ENCODE measurements around the gene DCST2.

DCST2 gene

GRCh38 chr1:155049651-155050559, 16.3 kb upstream of the DCST2 start:
- DNase-seq (ENCODE audit: low spot score): peak; percentile 43

DNA sequence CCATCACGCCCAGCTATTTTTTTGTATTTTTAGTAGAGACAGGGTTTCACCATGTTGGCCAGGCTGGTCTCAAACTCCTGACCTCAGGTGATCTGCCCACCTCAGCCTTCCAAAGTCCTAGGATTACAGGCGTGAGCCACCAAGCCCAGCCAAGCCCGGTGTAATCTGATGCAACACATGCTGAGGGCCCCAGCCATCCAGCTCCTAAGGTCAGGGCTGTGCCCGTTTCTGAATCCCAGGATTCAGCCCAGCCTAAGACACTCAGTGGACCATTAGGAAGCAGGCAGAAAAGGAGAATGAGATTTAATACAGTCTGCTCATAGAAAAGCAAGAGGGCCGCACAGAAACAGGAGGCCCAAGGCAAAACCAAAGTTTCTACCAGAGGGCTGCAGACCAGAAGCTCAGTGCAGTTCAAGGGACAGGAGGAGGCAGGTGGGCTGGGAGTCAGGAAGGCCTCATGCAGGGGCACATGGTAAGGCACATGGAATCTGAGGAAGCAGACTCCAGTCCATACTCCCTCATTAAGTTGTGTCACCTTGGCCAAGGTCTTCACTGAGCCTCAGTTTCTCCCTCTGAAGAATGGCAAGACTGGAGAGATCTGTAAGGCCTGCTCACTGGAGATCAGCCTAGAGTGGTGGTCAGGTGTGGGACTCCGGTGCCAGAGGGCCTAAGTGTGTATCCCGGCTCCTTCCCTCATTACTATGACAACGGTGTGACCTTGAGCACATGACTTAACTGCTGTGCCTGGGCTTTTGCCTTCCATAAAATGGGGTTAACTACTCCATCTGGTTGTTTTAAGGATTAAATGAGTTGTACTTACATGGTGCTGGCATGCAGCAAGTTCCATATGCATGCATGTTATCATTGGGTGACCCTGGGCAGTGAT, 15.1 kb upstream of the DCST2 start:
- DNase-seq (ENCODE audit: low spot score): peak; percentile 71

DNA sequence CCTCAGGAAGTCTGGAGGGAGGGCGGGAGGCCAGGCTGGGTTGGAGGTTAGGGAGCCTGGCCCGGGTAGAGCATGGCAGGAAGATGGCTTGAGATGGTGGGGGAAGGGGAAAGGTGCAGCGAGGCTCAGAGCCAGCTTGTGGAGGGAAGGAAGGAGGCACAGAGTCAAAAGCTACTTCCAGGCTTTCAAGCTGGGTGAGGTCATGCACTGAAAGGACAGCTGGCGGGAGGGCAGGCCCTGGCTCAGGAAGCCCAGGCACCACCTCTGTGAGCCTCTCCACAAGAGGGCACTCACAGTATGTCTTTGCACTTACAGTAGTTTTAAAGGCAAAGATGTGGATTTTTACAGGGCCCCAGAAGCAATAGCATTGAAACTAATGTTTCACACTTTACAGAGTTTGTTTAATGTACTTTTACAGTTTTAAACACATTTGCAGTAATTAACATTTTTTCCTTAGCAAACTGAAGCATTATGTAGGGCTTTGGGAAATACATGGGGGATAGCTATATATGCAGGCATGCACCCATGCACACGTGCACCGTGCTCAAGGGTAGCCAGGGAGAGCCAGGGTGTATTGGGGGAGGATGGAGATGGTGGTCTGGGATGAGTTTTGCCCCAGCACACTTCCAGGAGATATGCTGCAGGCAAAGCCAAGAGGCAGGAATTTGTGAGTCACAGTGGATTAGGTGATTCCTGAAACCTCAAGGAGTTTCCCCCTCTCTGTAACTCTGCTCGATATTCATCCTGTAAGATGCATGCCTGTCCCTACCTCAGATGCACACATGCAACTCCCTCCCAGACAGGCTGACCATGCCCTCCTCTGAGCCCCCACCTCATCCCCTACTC, 11.5 kb upstream of the DCST2 start:
- DNase-seq (ENCODE audit: low spot score): peak; percentile 93

DNA sequence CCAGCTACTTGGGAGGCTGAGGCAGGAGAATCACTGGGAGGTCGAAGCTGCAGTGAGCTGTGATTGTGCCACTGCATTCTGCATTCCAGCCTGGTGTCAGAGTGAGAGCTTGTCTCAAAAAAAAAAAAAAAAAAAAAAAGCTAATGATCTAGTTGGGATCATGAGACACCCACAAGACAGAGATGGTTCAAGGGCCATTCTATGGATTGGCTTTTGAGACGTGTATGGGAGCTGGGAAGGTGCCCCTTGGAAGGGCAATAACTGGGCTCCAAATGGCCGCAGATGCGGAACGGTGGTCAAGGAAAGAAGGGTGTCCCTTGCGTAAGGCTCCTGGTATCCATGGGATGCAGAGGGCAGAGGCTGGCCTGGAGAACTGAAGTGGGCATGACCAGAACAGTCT, 10.8 kb upstream of the DCST2 start:
- no peak for DNase-seq (ENCODE audit: low spot score)

GRCh38 chr1:155043793-155044192, 10.2 kb upstream of the DCST2 start:
- DNase-seq (ENCODE audit: low spot score): no peak

DNA sequence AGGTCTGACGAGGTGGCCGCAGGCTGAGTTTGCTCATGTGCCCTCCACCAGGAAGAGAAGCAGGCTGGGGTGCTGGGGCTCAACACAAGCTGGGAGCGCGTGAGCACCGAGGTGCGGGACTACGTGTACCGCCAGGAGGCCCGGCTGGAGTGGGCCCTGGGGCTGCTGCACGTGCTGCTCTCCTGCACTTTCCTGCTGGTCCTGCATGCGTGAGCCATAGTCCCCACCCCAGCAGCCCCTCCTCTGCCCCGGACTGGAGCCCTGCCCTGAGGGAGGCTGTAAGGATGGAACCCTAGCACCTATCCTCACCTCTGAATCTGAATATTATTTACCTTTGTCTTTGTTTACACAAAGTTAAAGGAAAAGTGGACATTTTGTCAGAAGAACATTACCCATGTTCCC, 9.7 kb upstream of the DCST2 start:
- no peak for DNase-seq (ENCODE audit: low spot score)

- no peak for DNase-seq (ENCODE audit: low spot score)
Measured at GRCh38 chr1:155042789-155043188, 9.2 kb upstream of the DCST2 start.

DNA sequence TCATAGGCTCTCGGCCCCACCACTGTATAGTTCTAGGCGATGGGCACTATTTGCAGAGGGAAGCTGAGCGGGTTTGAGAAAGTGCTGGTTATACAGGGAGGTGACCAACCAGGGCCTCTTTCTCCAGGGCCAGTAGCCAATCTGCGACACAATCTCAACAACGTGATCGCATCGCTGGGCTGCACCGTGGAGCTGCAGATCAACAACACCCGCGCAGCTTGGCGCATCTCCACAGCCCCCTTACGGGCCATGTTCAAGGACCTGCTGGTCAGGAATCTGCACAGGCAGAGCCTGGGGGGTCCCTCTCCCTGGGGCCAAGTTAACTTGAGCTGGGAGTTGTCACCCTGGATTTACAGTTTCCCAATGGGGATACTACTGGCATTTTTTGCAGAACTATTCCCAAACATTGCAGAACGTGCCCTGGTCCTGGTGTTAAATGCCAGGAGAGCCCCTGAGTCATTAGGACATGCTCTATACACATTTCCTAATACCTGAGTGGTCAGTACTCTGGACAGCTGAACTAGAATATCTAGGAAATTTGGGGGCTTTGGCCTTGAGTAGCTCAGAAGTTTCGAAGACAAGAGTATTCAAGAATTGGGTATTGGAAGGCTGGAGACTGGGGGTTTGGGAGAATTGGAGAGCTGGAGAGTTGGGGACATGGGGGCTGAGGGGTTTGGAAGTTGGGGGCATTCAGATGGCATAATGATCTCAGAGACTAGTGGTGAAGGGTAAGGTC, 6.9 kb upstream of the DCST2 start:
- no peak for DNase-seq (ENCODE audit: low spot score)

DNA sequence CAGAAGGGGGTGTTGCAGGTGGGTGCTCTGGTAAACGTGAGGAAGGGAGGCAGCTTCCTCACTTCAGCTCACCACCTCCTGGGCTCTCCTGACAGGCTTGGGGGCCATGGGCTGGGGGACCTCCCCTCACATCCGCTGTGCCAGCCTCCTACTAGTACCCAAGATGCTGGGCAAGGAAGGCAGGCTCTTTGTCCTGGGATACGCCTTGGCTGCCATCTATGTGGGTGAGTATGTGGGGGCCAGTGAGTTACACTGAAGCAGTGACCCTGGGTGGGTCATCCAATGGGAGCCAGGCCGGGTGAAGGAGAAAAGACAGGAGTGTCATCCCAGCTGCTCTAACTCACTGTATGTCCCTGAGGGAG, 5.7 kb upstream of the DCST2 start:
- no peak for DNase-seq (ENCODE audit: low spot score)

DNA sequence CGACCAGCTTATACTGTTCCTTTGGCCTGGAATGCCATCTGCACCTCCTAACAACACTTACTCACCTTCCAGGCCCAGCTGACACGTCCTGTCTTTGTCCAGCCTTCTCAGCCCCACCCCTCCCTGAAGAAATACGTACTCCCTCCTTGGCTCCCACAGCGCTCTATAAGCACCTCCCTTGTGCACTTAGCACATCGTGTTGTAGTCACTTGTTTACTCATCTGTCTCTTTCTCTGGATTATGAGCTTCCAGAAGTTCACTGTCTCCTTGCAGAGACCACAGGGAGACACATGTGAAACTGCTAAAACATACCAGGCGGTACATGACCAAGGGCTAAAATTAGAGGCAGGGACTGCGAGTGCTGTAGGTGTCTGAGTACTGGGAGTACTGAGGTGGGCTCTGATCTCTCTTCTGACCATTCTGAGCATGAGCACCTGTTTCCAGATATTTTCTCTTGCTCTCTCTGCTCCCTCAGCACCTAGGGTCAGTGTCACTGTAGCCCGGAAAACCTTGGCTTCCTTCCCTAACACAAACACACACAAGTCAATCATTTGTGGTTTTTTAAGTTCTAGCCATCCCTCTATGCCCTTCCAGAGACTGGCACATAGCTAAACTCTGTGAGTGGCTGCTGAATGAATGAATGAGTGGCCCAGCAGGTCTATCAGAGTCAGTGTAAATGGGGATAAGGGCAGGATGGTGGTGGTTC, 5.2 kb upstream of the DCST2 start:
- DNase-seq (ENCODE audit: low spot score): no peak

DNA sequence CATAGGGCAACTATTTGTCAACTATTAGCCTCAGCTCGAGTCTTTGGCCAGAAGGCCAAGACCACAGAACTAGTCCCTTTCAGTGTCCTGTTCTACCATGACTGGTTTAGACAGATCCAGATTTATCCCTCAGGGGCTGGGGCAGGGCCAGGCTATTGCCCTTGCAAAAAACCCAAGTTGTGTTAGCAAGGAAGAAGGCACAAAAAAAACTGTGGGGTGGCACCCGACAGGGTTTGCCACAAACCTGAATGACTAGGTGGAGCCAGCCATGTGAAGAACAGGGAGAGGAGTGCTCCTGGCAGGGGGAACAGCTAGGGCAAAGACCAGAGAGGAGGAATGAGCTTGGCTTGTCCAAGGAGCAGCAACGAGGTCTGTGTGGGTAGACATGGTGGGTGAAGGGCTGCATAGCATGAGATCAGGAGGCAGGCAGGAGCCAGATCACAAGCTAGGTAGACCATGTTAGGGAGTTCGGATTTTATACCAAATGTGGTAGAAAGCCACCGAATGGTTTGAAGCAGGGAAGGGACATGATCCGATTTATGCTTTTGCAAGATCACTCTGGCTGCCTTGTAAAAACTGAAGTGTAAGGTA, 4.4 kb upstream of the DCST2 start:
- no peak for DNase-seq (ENCODE audit: low spot score)

DNA sequence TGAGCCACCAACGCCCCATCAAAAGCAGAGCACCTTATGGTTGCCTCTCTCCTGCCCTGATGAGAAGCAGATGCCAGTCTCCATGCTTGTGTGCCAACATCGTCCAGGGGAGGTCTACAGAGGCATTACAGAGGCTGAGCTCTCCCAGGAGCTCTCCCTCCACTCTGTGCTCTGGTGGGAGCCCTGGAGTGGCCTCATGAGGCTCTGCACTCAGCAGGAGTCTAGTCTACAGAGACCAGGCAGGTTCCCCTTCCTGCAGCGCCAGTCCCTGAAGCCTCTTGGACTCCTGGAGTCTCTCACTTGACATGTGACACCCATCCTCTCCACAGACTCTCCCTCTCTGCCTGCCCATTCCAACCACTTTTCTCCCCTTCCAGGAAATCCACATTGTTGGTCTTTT, 3.5 kb upstream of the DCST2 start:
- no peak for DNase-seq (ENCODE audit: low spot score)

DNA sequence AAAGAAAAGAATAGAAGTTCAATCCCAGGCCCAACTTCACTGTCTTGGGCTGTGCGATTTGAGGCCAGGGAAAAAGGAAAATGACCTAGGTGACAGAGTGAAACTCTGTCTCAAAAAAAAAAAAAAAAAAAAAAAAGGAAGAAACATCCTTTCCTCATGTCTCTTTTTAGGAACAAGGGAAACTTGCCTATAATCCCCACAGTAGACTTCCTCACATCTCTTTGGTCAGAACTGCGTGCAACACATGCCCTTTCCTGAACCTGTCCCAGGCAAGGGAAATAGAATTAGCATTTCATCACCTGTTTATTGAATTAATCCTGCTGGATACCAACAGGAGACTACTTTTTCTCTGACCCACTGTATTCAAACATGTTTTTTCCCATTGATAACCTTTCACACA, 2.4 kb upstream of the DCST2 start:
- DNase-seq (ENCODE audit: low spot score): no peak

- DNase-seq (ENCODE audit: low spot score): no peak
Measured at GRCh38 chr1:155034318-155035208, 982 bp upstream of the DCST2 start.

DNA sequence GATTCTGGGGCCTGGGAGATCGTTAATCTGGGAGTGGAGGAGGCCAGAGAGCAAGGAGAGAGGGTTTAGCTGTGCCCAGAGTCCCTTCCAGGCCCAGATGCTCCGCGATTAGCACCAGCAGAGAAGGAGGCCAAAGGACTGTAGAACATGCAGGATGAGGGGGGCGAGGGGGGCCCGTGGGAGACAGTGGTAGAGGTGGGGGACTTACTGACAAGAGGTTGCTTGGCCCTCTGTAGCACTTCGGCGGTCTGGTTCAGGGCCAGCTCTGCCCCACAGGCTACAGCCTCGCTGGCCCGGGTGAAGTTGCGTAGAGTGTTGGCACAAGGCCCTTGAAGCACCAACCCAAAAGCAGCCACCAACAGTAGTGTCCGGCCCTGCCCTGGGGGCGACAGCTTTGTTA, 695 bp downstream of the DCST2 start:
- DNase-seq (ENCODE audit: low spot score): no peak

GRCh38 chr1:155030899-155031298, 2.7 kb downstream of the DCST2 start:
- DNase-seq (ENCODE audit: low spot score): no peak

DNA sequence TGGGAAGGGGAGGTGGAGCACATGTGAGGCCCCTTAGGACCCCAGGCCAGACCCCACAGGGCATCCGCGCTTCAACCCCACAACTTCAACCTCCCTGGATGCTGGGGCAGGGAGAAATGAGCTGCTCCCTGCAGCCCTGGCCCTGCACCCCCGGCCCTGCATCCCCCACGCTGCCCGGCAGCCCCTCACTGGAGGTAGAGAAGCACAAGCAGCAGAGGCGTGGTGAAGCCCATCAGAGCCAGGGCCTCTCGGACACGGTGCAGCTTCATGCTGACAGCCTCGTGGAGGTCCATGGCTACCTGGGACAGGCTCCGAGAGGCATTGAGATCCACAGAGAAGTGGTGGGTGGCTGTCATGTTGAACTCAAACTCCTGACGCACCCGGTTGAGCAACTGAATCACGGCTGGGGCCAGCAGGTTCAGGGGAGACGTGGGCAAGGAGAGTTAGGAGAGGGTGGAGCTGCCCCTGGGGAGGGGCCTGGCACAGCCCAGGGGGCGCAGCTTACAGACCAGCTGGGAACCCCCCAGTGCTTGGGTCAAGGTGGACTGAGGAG, 3.3 kb downstream of the DCST2 start:
- no peak for DNase-seq (ENCODE audit: low spot score)

DNA sequence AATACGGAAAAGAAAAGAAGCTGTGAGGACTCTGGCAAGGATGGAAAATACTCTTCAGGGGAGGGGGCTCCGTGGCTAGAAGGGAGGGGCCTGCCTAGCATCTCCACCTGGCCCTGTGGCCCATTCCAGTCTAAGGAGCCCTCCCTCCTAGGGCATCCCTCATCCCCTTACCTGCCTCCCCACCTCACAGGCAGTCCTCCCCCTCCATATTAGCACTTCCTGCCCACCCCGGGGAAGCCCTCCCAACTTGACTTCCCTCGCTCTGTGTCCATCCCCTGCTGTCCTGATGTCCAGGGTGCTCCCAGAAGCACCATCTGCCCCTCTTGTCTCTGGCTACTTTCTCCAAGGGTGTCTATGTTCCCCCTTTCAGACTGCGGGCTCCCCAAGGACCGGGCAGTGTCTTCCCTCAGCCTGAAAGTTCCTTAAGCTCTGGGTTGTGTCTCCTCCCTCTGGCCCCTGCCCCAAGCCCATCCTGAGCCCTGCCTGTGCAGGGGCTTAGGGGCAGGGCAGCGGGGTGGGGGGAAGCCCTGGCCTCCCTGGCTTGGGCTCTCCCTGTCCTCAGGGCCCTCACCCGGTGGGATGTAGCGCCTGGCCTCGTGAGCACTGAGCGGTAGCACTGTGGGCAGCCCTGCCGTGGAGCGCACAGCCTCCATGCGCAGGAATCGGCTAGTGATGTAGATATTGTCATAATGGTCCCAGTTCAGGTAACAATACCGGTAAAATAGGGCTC, 3.9 kb downstream of the DCST2 start:
- DNase-seq (ENCODE audit: low spot score): no peak

Measured in HuH-7 (cell line).